HG03066 (cell line): Measurements from ENCODE around the gene CGB7.

Experiments
- ATAC-seq: cut with Tn5 transposase; IDR thresholded peaks from one replicate; pipeline ENCODE4 v1.9.1; 2021; ENCODE audit warnings: low read depth; ENCODE audit not compliant: unreplicated experiment

CGB7 gene

GRCh38 chr19:49017666-49018351, 39.7 kb downstream of the CGB7 start:
- ATAC-seq = no peak

GRCh38 chr19:49017041-49017665, 40.4 kb downstream of the CGB7 start, which contains the start of gene LHB:
TSS of gene LHB (minus strand) at chr19:49017091. CDS start at chr19:49017081, 10 bp downstream.
- ATAC-seq = no peak

- ATAC-seq = no peak
Measured at GRCh38 chr19:49016067-49016839, 41.3 kb downstream of the CGB7 start.

GRCh38 chr19:49014870-49015255, 42.7 kb downstream of the CGB7 start:
- no peak for ATAC-seq

GRCh38 chr19:49014123-49014869, 43.3 kb downstream of the CGB7 start:
- no peak for ATAC-seq

- no peak for ATAC-seq
Measured at GRCh38 chr19:49011194-49011593, 46.4 kb downstream of the CGB7 start.

- no peak for ATAC-seq
Measured at GRCh38 chr19:49010453-49010852, 47.1 kb downstream of the CGB7 start.

- ATAC-seq = no peak
Measured at GRCh38 chr19:49009828-49010227, 47.7 kb downstream of the CGB7 start.

GRCh38 chr19:49006905-49007304, 50.6 kb downstream of the CGB7 start:
- ATAC-seq = no peak

- ATAC-seq = no peak
Measured at GRCh38 chr19:49004964-49005614, 52.5 kb downstream of the CGB7 start.
